Endothelial cell of umbilical vein (primary cell): Measurements from ENCODE around the gene CSNK1G2. TPM values are rescaled to one million over a fixed set of nuclear protein-coding genes. Genes with fewer than 3 reads are reported as not detected.
A peak's percentile ranks its signal among the peaks of the same experiment; 100 is the strongest.

Source experiments
- BruUV-seq: library from RNA; stranded (reverse); fragments of 400-500 nt; replicated peaks from 2 replicates; lab custom pipeline; 2021; lab: Mats Ljungman, UMichigan
- CTCF ChIA-PET: fragments of 300-600, 350-600 bp; sonication (Branson Sonifier 250); formaldehyde crosslinking; loops from one replicate; lab custom pipeline; 2021; ENCODE audit warnings: antibody characterized with exemption, inconsistent platforms; lab: Charles Lee
- POLR2A ChIA-PET: fragments of 300-600, 350-600 bp; sonication (Branson Sonifier 250); formaldehyde crosslinking; loops from one replicate; lab custom pipeline; 2021; ENCODE audit warnings: antibody characterized with exemption, inconsistent platforms; lab: Charles Lee
- DNase-seq: peaks from one replicate; pipeline ENCODE4 v3.0.0-alpha.2; 2011; ENCODE audit warnings: low read depth, low spot score
- FAIRE-seq: peaks from 2 replicates; lab custom pipeline; 2011; peaks lifted over from hg19 to GRCh38; lab: Jason Lieb, UNC
- H2AFZ ChIP-seq: 2 replicates; pipeline ENCODE4 v1.6.0; 2012; ENCODE audit warnings: low read depth, low read length, control low read depth, inconsistent platforms
- H3K27ac ChIP-seq: 2 replicates; pipeline ENCODE4 v1.5.1; 2011; ENCODE audit warnings: low read depth, mild to moderate bottlenecking, control low read depth, low read length, moderate library complexity; ENCODE audit not compliant: insufficient read depth
- H3K27me3 ChIP-seq, 2 experiments: 2 replicates each; pipeline versions ENCODE4 v1.6.0 to v1.6.1; 2011; ENCODE audit warnings: low read length in 2 of 2, mixed read lengths in 1 of 2; ENCODE audit not compliant: control insufficient read depth in 2 of 2, insufficient read depth in 2 of 2
- H3K36me3 ChIP-seq, 2 experiments: 2 replicates in 1 of 2; 3 replicates in 1 of 2; pipeline ENCODE4 v1.5.1; 2011; ENCODE audit warnings: low read length in 2 of 2, mild to moderate bottlenecking in 1 of 2, moderate library complexity in 1 of 2; ENCODE audit not compliant: control insufficient read depth in 2 of 2, insufficient read depth in 2 of 2; ENCODE audit errors: extremely low read depth in 1 of 2
- H3K4me1 ChIP-seq: 3 replicates; pipeline ENCODE4 v1.5.1; 2011; ENCODE audit warnings: mild to moderate bottlenecking, low read length; ENCODE audit not compliant: control insufficient read depth, insufficient read depth; ENCODE audit errors: extremely low read depth
- H3K4me2 ChIP-seq: 2 replicates; pipeline ENCODE4 v1.6.1; 2011; ENCODE audit warnings: low read length, control low read depth, mixed read lengths; ENCODE audit not compliant: insufficient read depth
- H3K4me3 ChIP-seq, 3 experiments: fragments of 200-600 bp in 1 of 3; sonication (generic), shearing (Covaris generic) in 1 of 3; replicated peaks in 1 of 3; 2 replicates each; pipeline ENCODE4 v1.5.1; 2011 to 2016; ENCODE audit warnings: control low read depth in 3 of 3, low read length in 3 of 3, mild to moderate bottlenecking in 2 of 3, inconsistent platforms in 1 of 3, low read depth in 1 of 3, moderate library complexity in 1 of 3; ENCODE audit not compliant: insufficient read depth in 1 of 3
- H3K79me2 ChIP-seq: 2 replicates; pipeline ENCODE4 v1.6.0; 2012; ENCODE audit warnings: low read length, inconsistent platforms; ENCODE audit not compliant: control insufficient read depth, insufficient read depth
- H3K9ac ChIP-seq: replicated peaks from 2 replicates; pipeline ENCODE3; 2011; ENCODE audit warnings: low read length, control low read depth; ENCODE audit not compliant: insufficient read depth; ENCODE audit errors: extremely low read depth
- H3K9me1 ChIP-seq: replicated peaks from 3 replicates; pipeline ENCODE4 v1.6.0; 2011; ENCODE audit warnings: mild to moderate bottlenecking, low read length; ENCODE audit not compliant: control insufficient read depth, insufficient read depth; ENCODE audit errors: extremely low read depth
- H3K9me3 ChIP-seq: replicated peaks from 2 replicates; pipeline ENCODE4 v1.5.1; 2012; ENCODE audit warnings: low read length, inconsistent platforms; ENCODE audit not compliant: control insufficient read depth, insufficient read depth
- H4K20me1 ChIP-seq: replicated peaks from 2 replicates; pipeline ENCODE3; 2011; ENCODE audit warnings: mild to moderate bottlenecking, low read length; ENCODE audit not compliant: control insufficient read depth, insufficient read depth; ENCODE audit errors: extremely low read depth
- EZH2 ChIP-seq: IDR thresholded peaks from 2 replicates; pipeline ENCODE4 v1.6.1; 2012; ENCODE audit warnings: borderline replicate concordance, low read depth, mild to moderate bottlenecking, moderate library complexity, low read length, inconsistent platforms; ENCODE audit not compliant: severe bottlenecking
- FOS ChIP-seq: IDR thresholded peaks from 2 replicates; pipeline ENCODE4 v1.6.1; 2011; ENCODE audit warnings: mild to moderate bottlenecking, low read length, moderate library complexity, borderline replicate concordance; ENCODE audit not compliant: insufficient read depth
- GATA2 ChIP-seq: IDR thresholded peaks from 2 replicates; pipeline ENCODE4 v1.7.0; 2011; ENCODE audit warnings: low read depth, mild to moderate bottlenecking, moderate library complexity, mixed read lengths, low read length; ENCODE audit not compliant: insufficient read length, insufficient read depth
- JUN ChIP-seq: IDR thresholded peaks from 2 replicates; pipeline ENCODE4 v1.6.1; 2011; ENCODE audit warnings: borderline replicate concordance, low read depth; ENCODE audit not compliant: insufficient read length, insufficient read depth
- MYC ChIP-seq: IDR thresholded peaks from one replicate; pipeline ENCODE4 v1.6.1; 2011; ENCODE audit warnings: mild to moderate bottlenecking, low read depth, low read length
- POLR2A ChIP-seq: IDR thresholded peaks from 2 replicates; pipeline ENCODE4 v1.6.1; 2012; ENCODE audit warnings: low read depth, mild to moderate bottlenecking, control low read depth, low read length
- POLR2AphosphoS5 ChIP-seq: IDR thresholded peaks from 2 replicates; pipeline ENCODE4 v1.6.1; 2012; ENCODE audit warnings: low read depth, mild to moderate bottlenecking, control low read depth, low read length, moderate library complexity; ENCODE audit not compliant: insufficient read depth
- dilution Hi-C: fragments of 300-500 bp; cut with MboI; formaldehyde crosslinking; loops from one replicate; pipeline ENCODE4 v1.15.0; 2019; ENCODE audit warnings: low sequenced_read_pairs; ENCODE audit not compliant: extremely low pct_ligation_motif_present
- intact Hi-C: fragments of 100-400 bp; cut with micrococcal nuclease; formaldehyde crosslinking; loops from one replicate; pipeline ENCODE4 v1.10.0; 2022
- polyA plus RNA-seq, 4 experiments: library from polyadenylated mRNA; depleted of rRNA in 3 of 4; stranded (reverse) in 3 of 4; unstranded in 1 of 4; fragments of >200 nt; gene quantifications; 2 replicates each; pipeline versions ENCODE4 v1.2.1 to v1.2.3, GENCODE V29; 2011 to 2012; ENCODE audit warnings: missing spikeins in 1 of 4
- total RNA-seq: library from RNA; stranded (reverse); gene quantifications from 2 replicates; pipeline ENCODE4 v1.2.3, GENCODE V29; 2021
- TF ChIP-seq, protein P1 (sequence below), 2 donors: IDR thresholded peaks; 1 replicate in 1 of 2; 2 replicates in 1 of 2; pipeline ENCODE4 v1.5.1; 2011; ENCODE audit warnings: low read length in 2 of 2, mild to moderate bottlenecking in 2 of 2, moderate library complexity in 2 of 2, control low read depth in 1 of 2, inconsistent platforms in 1 of 2, low read depth in 1 of 2; ENCODE audit not compliant: insufficient read depth in 1 of 2; ENCODE audit errors: extremely low read depth in 1 of 2
- TF ChIP-seq, protein P2 (sequence below): IDR thresholded peaks from 2 replicates; pipeline ENCODE4 v1.6.1; 2011; ENCODE audit not compliant: insufficient read depth, insufficient read length

The CSNK1G2 gene
- total and polyA plus RNA-seq, 2 donors (not counting 3 experiments of a cell fraction or from before 2014, with no cell fraction given), result 96.6 to 110 TPM

DNA sequence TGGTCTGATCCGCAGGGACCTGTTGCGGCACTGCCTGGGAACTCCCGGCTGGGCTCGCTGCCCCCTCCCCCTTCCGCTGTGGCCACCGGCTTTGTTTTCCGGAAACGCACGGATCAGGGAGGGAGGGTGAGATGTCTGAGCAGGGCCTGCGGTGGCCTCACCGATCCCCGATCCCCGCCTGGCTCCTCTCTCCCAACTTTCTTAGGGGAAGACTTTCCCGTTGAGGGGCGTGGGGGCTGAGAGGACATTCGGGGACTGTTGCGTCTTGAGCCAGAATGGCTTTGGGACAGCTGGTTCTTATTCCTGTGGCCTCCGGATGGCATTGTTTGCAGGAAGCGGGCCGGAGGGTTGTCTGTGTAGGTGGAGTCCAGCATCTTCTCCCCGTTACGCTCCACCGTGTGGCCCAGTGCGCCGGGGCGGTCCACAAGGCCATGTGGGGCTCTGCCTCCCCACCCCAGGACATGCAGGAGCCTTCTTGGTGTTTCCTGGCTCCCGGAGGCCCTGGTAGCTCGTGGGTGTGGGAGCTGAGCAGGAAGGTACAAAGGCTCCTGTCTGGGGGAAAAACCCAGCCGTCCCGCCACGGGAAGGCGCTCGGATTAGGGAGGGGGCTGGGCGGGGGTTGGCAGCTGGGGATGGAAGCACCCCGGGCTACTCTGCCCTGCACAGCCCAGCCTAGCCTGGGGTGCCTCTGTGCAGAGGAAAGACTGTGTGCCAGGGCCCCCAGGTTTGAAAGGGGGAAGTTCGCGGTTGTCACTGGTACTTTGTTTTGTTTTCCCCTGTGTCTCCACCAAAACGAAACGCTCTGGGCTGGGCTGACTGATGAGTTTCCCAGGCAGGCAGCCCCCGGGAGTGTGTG is 1.3 kb downstream of the CSNK1G2 start:
- H3K27ac ChIP-seq, result peak overlapping the region; percentile 56
- H2AFZ ChIP-seq, result no peak overlapping the region
- dilution Hi-C loops, result no loop called here
- FAIRE-seq (peak; percentile 79), DNase-seq (peak; percentile 81)
- no peaks in the 10 kb centered on the region for H3K9me3 ChIP-seq
- no peaks in the 10 kb centered on the region for H3K27me3 ChIP-seq
- H3K4me2 ChIP-seq, result peak overlapping the region; percentile 57
- H3K9me1 ChIP-seq, result no peaks in the 10 kb centered on the region
- peaks cover 54% of the 10 kb centered on the region for H3K79me2 ChIP-seq
- H3K4me1 ChIP-seq, result peaks cover 19% of the 10 kb centered on the region
- TF ChIP-seq GATA2 (no peak), EZH2 (no peak), POLR2AphosphoS5 (no peak), MYC (no peak), JUN (no peak), FOS (no peak), POLR2A (no peak)
- TF ChIP-seq, protein P1, sequence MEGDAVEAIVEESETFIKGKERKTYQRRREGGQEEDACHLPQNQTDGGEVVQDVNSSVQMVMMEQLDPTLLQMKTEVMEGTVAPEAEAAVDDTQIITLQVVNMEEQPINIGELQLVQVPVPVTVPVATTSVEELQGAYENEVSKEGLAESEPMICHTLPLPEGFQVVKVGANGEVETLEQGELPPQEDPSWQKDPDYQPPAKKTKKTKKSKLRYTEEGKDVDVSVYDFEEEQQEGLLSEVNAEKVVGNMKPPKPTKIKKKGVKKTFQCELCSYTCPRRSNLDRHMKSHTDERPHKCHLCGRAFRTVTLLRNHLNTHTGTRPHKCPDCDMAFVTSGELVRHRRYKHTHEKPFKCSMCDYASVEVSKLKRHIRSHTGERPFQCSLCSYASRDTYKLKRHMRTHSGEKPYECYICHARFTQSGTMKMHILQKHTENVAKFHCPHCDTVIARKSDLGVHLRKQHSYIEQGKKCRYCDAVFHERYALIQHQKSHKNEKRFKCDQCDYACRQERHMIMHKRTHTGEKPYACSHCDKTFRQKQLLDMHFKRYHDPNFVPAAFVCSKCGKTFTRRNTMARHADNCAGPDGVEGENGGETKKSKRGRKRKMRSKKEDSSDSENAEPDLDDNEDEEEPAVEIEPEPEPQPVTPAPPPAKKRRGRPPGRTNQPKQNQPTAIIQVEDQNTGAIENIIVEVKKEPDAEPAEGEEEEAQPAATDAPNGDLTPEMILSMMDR (IDR thresholded peaks at IDR 0.05; ENCODE audit: extremely low read depth in 1 of 2, insufficient read depth in 1 of 2, low read depth in 1 of 2, low read length in 2 of 2), result no peak
- TF ChIP-seq, protein P2, sequence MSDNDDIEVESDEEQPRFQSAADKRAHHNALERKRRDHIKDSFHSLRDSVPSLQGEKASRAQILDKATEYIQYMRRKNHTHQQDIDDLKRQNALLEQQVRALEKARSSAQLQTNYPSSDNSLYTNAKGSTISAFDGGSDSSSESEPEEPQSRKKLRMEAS, result no peak
- intact Hi-C loops, result no loop called here
- ChIA-PET POLR2A (no interaction called here), CTCF (interaction anchor here (0.6 to 1.6 kb wide), 3 partner anchors 13 to 78 kb away, joined by 3 to 6 read pairs (median 4); no protein-coding TSS in a partner anchor)
- BruUV-seq, result no TSS peak
- peak overlapping the region; percentile 71 for H3K9ac ChIP-seq
- no peaks in the 10 kb centered on the region for H4K20me1 ChIP-seq
- H3K4me3 ChIP-seq, result peak overlapping the region; percentile 35 to 95 (median 49)
- H3K36me3 ChIP-seq, result no peaks in the 10 kb centered on the region
